HG03280 (cell line): ENCODE data around the gene CDRT15.
"Not testable (repeated sequence)": the region's sequence is repeated elsewhere in the genome, so short reads cannot be mapped to it uniquely, and the experiment has no call there.

ENCODE experiments used
- ATAC-seq: cut with Tn5 transposase; IDR thresholded peaks from one replicate; pipeline ENCODE4 v1.9.1; 2021; ENCODE audit warnings: mild to moderate bottlenecking, moderate library complexity; ENCODE audit not compliant: unreplicated experiment

The CDRT15 gene

DNA sequence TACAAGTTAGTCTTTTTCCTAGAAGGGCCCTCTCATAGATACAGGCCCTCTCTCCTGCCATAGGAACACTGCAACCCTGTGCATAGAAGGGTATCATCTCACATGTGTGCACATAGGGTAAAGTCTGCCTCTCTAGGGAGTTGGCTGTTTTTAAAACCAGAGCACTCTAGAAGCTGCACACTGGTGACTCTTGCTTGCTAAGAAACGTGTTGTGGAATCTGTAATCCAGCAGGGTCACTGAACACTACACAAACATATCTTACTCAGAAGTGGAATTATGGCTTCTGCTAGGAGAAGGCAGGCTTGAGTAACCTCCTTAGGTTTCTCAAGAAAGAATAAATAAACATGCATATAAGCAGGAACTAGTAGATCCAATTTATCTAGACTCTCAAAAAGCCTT is 45.9 kb downstream of the CDRT15 start:
- ATAC-seq, result not testable (repeated sequence)

DNA sequence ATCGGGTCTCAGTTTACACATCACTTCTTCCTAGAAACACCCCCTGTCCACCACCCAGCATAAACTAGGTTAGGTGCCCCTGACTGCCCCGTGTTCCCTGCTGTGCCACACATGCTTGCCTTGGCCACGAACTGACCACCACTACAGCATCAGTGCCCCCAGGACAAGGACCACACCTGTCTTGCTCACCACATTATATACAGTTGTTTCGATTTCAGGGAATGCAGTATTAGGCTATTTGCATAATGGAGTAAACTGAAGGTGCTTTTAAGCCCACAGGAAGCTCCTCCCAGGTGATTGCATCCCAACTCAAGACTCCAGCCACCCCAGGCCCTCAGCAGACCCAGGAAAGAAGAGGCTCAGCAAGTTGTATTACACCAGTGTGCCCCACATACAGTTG is 50.2 kb downstream of the CDRT15 start:
- not testable (repeated sequence) for ATAC-seq
